GM10847 (cell line): ENCODE measurements around the gene ACVR1B.

Experiments used
- POLR2A ChIP-seq: IDR thresholded peaks from 2 replicates; pipeline ENCODE4 v1.6.1; 2011; ENCODE audit not compliant: insufficient read length; ENCODE audit errors: extremely low read depth

ACVR1B gene

GRCh38 chr12:51926064-51926632 is 25.4 kb upstream of the ACVR1B start:
- TF ChIP-seq POLR2A: no peak

GRCh38 chr12:51926718-51927117 is 24.8 kb upstream of the ACVR1B start:
- TF ChIP-seq POLR2A: no peak

GRCh38 chr12:51932218-51933076 is 19.1 kb upstream of the ACVR1B start:
- no peak for TF ChIP-seq POLR2A

GRCh38 chr12:51934080-51934479 is 17.4 kb upstream of the ACVR1B start:
- no peak for TF ChIP-seq POLR2A

- TF ChIP-seq POLR2A: no peak
Observed at GRCh38 chr12:51937926-51938325, 13.6 kb upstream of the ACVR1B start.

GRCh38 chr12:51938726-51939125 is 12.8 kb upstream of the ACVR1B start:
- TF ChIP-seq POLR2A: no peak

GRCh38 chr12:51941011-51941581 is 10.4 kb upstream of the ACVR1B start:
- TF ChIP-seq POLR2A: no peak

- no peak for TF ChIP-seq POLR2A
Observed at GRCh38 chr12:51941604-51942003, 9.9 kb upstream of the ACVR1B start.

GRCh38 chr12:51942056-51942455 is 9.4 kb upstream of the ACVR1B start:
- no peak for TF ChIP-seq POLR2A

- no peak for TF ChIP-seq POLR2A
Observed at GRCh38 chr12:51942501-51943000, 8.9 kb upstream of the ACVR1B start.

- TF ChIP-seq POLR2A: no peak
Observed at GRCh38 chr12:51943346-51943745, 8.2 kb upstream of the ACVR1B start.

GRCh38 chr12:51944608-51945233 is 6.8 kb upstream of the ACVR1B start:
- TF ChIP-seq POLR2A: no peak

GRCh38 chr12:51947246-51947996 is 4.1 kb upstream of the ACVR1B start:
- TF ChIP-seq POLR2A: no peak

- TF ChIP-seq POLR2A: no peak
Observed at GRCh38 chr12:51948066-51948465, 3.4 kb upstream of the ACVR1B start.
